Endodermal cell (in vitro differentiated cells): Measurements from ENCODE around the gene ATP6V1C2. TPM values are rescaled to one million over a fixed set of nuclear protein-coding genes. Genes with fewer than 3 reads are reported as not detected.

Experiments used
- DNase-seq: peaks from one replicate; pipeline ENCODE4 v3.0.0-alpha.2; 2017
- H3K27ac ChIP-seq: 2 replicates; pipeline ENCODE4 v1.5.1; 2013; ENCODE audit warnings: mild to moderate bottlenecking, low read depth, low read length, moderate library complexity
- H3K27me3 ChIP-seq: 2 replicates; pipeline ENCODE4 v1.6.1; 2013; ENCODE audit warnings: mild to moderate bottlenecking, low read length, moderate library complexity; ENCODE audit not compliant: insufficient read depth, control insufficient read depth, poor library complexity, severe bottlenecking
- H3K36me3 ChIP-seq: 2 replicates; pipeline ENCODE4 v1.7.0; 2013; ENCODE audit warnings: mild to moderate bottlenecking, low read length, moderate library complexity; ENCODE audit not compliant: control insufficient read depth, insufficient read depth
- H3K4me1 ChIP-seq: one replicate; pipeline ENCODE4 v1.7.0; 2013; ENCODE audit warnings: low read length; ENCODE audit not compliant: control insufficient read depth, insufficient read depth
- H3K4me3 ChIP-seq: 2 replicates; pipeline ENCODE4 v1.5.1; 2013; ENCODE audit warnings: mild to moderate bottlenecking, low read length, moderate library complexity
- H3K9ac ChIP-seq: 2 replicates; pipeline ENCODE4 v1.6.1; 2013; ENCODE audit warnings: mild to moderate bottlenecking, low read length, moderate library complexity; ENCODE audit not compliant: poor library complexity, severe bottlenecking; ENCODE audit errors: extremely low read depth
- H3K9me3 ChIP-seq: 2 replicates; pipeline ENCODE4 v1.6.1; 2013; ENCODE audit warnings: mild to moderate bottlenecking, low read length, moderate library complexity; ENCODE audit not compliant: control insufficient read depth
- H3K27ac Mint-ChIP-seq: 2 replicates; pipeline ENCODE4 v1.8.0; 2020; ENCODE audit warnings: mixed read lengths
- H3K27me3 Mint-ChIP-seq: 2 replicates; pipeline ENCODE4 v1.8.0; 2021; ENCODE audit warnings: mild to moderate bottlenecking, mixed read lengths; ENCODE audit not compliant: insufficient read depth
- H3K36me3 Mint-ChIP-seq: 2 replicates; pipeline ENCODE4 v1.8.0; 2020; ENCODE audit warnings: low read depth, mixed read lengths
- H3K4me1 Mint-ChIP-seq: 2 replicates; pipeline ENCODE4 v1.8.0; 2020; ENCODE audit warnings: mixed read lengths
- H3K4me3 Mint-ChIP-seq: 2 replicates; pipeline ENCODE4 v1.8.0; 2020; ENCODE audit warnings: mild to moderate bottlenecking, moderate library complexity, mixed read lengths
- H3K9me3 Mint-ChIP-seq: 2 replicates; pipeline ENCODE4 v1.8.0; 2020; ENCODE audit warnings: mild to moderate bottlenecking, mixed read lengths
- CTCF ChIP-seq: fragments of 200-600 bp; sonication (generic); conservative IDR thresholded peaks from 2 replicates; pipeline ENCODE4 v1.5.0; 2021; ENCODE audit warnings: antibody characterized with exemption, mild to moderate bottlenecking
- WGBS, 2 experiments: methylation state at CpG; one replicate each; pipeline versions ENCODE4 v1.1.5 to v1.1.7; 2013; ENCODE audit warnings: missing lambda C conversion rate in 2 of 2, mixed read lengths in 1 of 2; ENCODE audit not compliant: insufficient coverage in 1 of 2, insufficient read length in 1 of 2; 5-methylcytosine and 5-hydroxymethylcytosine counted together
- total RNA-seq, 2 donors: library from RNA; stranded (reverse); fragmentation: NEBNext Ultra II Directional in 1 of 2; extraction: Animal tissue kit (Norgen Biotek cat#: 25700) in 1 of 2; gene quantifications; 2 replicates in 1 of 2; 3 replicates in 1 of 2; pipeline ENCODE4 v1.2.1, GENCODE V29; 2021

The ATP6V1C2 gene
- total RNA-seq, 2 donors from 2014 or later, result 0.26 to 0.73 TPM

- Mint-ChIP-seq H3K27ac (no peak overlapping the region), H3K4me3 (no peak overlapping the region), H3K27me3 (no peaks in the 10 kb centered on the region), H3K9me3 (no peaks in the 10 kb centered on the region), H3K36me3 (peaks cover 22% of the 10 kb centered on the region), H3K4me1 (no peaks in the 10 kb centered on the region)
- Histone ChIP-seq H3K27me3 (no peaks in the 10 kb centered on the region), H3K4me1 (no peaks in the 10 kb centered on the region), H3K27ac (no peak overlapping the region), H3K9me3 (no peaks in the 10 kb centered on the region), H3K36me3 (peaks cover 43% of the 10 kb centered on the region), H3K9ac (no peak overlapping the region), H3K4me3 (no peak overlapping the region)
- WGBS, 2 experiments, result 80% methylated on average over 1 of the region's 1 CpG; no CpG with 5 or more reads in 1 of the 2 experiments
- no peak for TF ChIP-seq CTCF
- no peak for DNase-seq
These were observed 41.2 kb upstream of the ATP6V1C2 start for GRCh38 chr2:10680214-10680613.

DNA sequence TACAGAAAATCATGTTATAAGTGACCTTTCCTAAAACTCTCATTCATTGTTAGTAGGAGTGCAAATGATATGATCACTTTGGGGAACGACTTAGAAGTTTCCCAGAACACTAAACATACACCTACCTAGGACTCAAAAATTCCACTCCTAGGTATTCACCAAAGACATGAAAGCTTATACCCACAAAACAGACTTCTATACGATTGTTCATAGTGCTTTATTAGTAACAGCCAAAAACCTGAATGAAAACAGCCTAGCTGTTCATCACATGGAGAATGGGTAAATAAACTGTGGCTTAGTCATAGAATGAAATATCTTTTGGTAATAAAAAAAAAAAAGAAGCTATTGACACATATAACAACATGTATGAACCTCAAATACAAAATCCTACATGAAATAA is 40.5 kb upstream of the ATP6V1C2 start:
- Histone ChIP-seq H3K9ac (no peak overlapping the region), H3K4me3 (no peak overlapping the region), H3K9me3 (no peaks in the 10 kb centered on the region), H3K4me1 (no peaks in the 10 kb centered on the region), H3K36me3 (peaks cover 39% of the 10 kb centered on the region), H3K27me3 (no peaks in the 10 kb centered on the region), H3K27ac (no peak overlapping the region)
- H3K9me3 Mint-ChIP-seq, result no peaks in the 10 kb centered on the region
- H3K4me1 Mint-ChIP-seq, result no peaks in the 10 kb centered on the region
- H3K4me3 Mint-ChIP-seq, result no peak overlapping the region
- TF ChIP-seq CTCF, result no peak
- H3K27ac Mint-ChIP-seq, result no peak overlapping the region
- H3K27me3 Mint-ChIP-seq, result no peaks in the 10 kb centered on the region
- H3K36me3 Mint-ChIP-seq, result peaks cover 22% of the 10 kb centered on the region
- 87 to 100% methylated on average over 1 to 2 of the region's 2 CpGs for WGBS, 2 experiments
- DNase-seq, result no peak

- no peak for TF ChIP-seq CTCF
- no peaks in the 10 kb centered on the region for H3K27me3 ChIP-seq
- no peak overlapping the region for H3K9ac ChIP-seq
- H3K27ac Mint-ChIP-seq, result no peak overlapping the region
- H3K9me3 ChIP-seq, result no peaks in the 10 kb centered on the region
- no peak overlapping the region for H3K27ac ChIP-seq
- H3K9me3 Mint-ChIP-seq, result no peaks in the 10 kb centered on the region
- H3K36me3 Mint-ChIP-seq, result peaks cover 11% of the 10 kb centered on the region
- H3K4me3 ChIP-seq, result no peak overlapping the region
- no peak overlapping the region for H3K4me3 Mint-ChIP-seq
- H3K36me3 ChIP-seq, result peaks cover 17% of the 10 kb centered on the region
- no peaks in the 10 kb centered on the region for H3K4me1 ChIP-seq
- no peaks in the 10 kb centered on the region for H3K4me1 Mint-ChIP-seq
- WGBS, 2 experiments, result 95 to 97% methylated on average over 4 to 5 of the region's 5 CpGs
- DNase-seq, result no peak
- H3K27me3 Mint-ChIP-seq, result no peaks in the 10 kb centered on the region
These were observed 35.2 kb upstream of the ATP6V1C2 start for GRCh38 chr2:10686176-10686730.
